ENCODE results near the gene MGP. TPM values are rescaled to one million over a fixed set of nuclear protein-coding genes. Genes with fewer than 3 reads are reported as not detected.

Gene MGP
- total and polyA plus RNA-seq, 2 of the 4 experiments (the other 2 are of a cell fraction), result 1.4 to 2.7 TPM

- TF ChIP-seq ELK1 (IDR thresholded peaks at IDR 0.05; ENCODE audit: borderline replicate concordance, low read depth, low read length), result no peak
- TF ChIP-seq NFE2L2 (IDR thresholded peaks at IDR 0.05; ENCODE audit: low read depth, low read length), result no peak
- no peak for TF ChIP-seq RCOR1 (IDR thresholded peaks at IDR 0.05; ENCODE audit: insufficient replicate concordance, low read length)
- TF ChIP-seq FOS (IDR thresholded peaks at IDR 0.05; ENCODE audit: low read depth, low read length), result no peak
- TF ChIP-seq POLR2A (IDR thresholded peaks at IDR 0.05; ENCODE audit: low read depth, low read length), result no peak
- no peak for TF ChIP-seq MAFK (IDR thresholded peaks at IDR 0.05; ENCODE audit: low read depth, low read length)
- TF ChIP-seq CEBPB (IDR thresholded peaks at IDR 0.05; ENCODE audit: low read depth, low read length), result no peak
- no peak for TF ChIP-seq MXI1 (IDR thresholded peaks at IDR 0.05; ENCODE audit: borderline replicate concordance, low read depth, low read length)
- no peak for TF ChIP-seq MAZ (IDR thresholded peaks at IDR 0.05; ENCODE audit: borderline replicate concordance, low read depth, low read length)
- no peak for TF ChIP-seq CTCF (conservative IDR thresholded peaks at IDR 0.05; ENCODE audit: low read depth, low read length)
- TF ChIP-seq SMC3 (IDR thresholded peaks at IDR 0.05; ENCODE audit: low read depth, low read length), result no peak
- no peak for TF ChIP-seq CHD1 (IDR thresholded peaks at IDR 0.05; ENCODE audit: low read depth, low read length)
- TF ChIP-seq USF2 (IDR thresholded peaks at IDR 0.05; ENCODE audit: low read depth, low read length), result no peak
- no peak for TF ChIP-seq RAD21 (IDR thresholded peaks at IDR 0.05; ENCODE audit: low read length)
- TF ChIP-seq BHLHE40 (IDR thresholded peaks at IDR 0.05; ENCODE audit: low read depth, low read length), result no peak
- TF ChIP-seq RFX5 (IDR thresholded peaks at IDR 0.05; ENCODE audit: low read depth, low read length), result no peak
- no peaks in the 10 kb centered on the region for H3K9me3 ChIP-seq (ENCODE audit: control insufficient read depth, insufficient read depth, low read length)
- in situ Hi-C loops (cut with MboI; ENCODE audit: low sequenced_read_pairs), result no loop called here
- DNase-seq (no peak), ATAC-seq (ENCODE audit: low read depth) (no peak)
- no peak overlapping the region for H3K56ac ChIP-seq (ENCODE audit: extremely low read depth, insufficient read depth, low read length)
- H2AFZ ChIP-seq (replicated peaks; ENCODE audit: low read length, poor library complexity), result no peak overlapping the region
- intact Hi-C loops (cut with micrococcal nuclease), result no loop called here
- H3K4me3 ChIP-seq (ENCODE audit: insufficient read depth, low read depth, low read length), result no peak overlapping the region
- no peaks in the 10 kb centered on the region for H4K20me1 ChIP-seq (ENCODE audit: insufficient read depth, low read length)
- H2BK120ac ChIP-seq (ENCODE audit: low read depth, low read length), result no peak overlapping the region
- no peak overlapping the region for H3K27ac ChIP-seq (ENCODE audit: insufficient read depth, low read length)
- ChIA-PET CTCF (no interaction called here), POLR2A (ENCODE audit: unreplicated experiment) (no interaction called here)
- H4K5ac ChIP-seq (ENCODE audit: low read depth, low read length), result no peak overlapping the region
- H3K4me1 ChIP-seq (ENCODE audit: control insufficient read depth, insufficient read depth, low read length), result peaks cover 2% of the 10 kb centered on the region
- WGBS, 2 experiments (ENCODE audit: extremely low coverage in 2 of 2, insufficient read length in 1 of 2), result no CpG with 5 or more reads among the region's 2 CpGs
- no peak overlapping the region for H2BK20ac ChIP-seq (ENCODE audit: low read depth, low read length)
- H3K79me1 ChIP-seq (ENCODE audit: low read depth in 1 of 2, low read length in 2 of 2), result no peaks in the 10 kb centered on the region
- no peak overlapping the region for H2BK5ac ChIP-seq (ENCODE audit: low read depth, low read length, poor library complexity, severe bottlenecking)
- dilution Hi-C loops (cut with HindIII; ENCODE audit: low sequenced_read_pairs, unreplicated experiment), result no loop called here
- H3K4me2 ChIP-seq (ENCODE audit: low read depth, low read length), result no peak overlapping the region
- H3K4ac ChIP-seq (ENCODE audit: low read depth, low read length), result no peak overlapping the region
- no peak overlapping the region for H4K91ac ChIP-seq (ENCODE audit: insufficient read depth, low read depth, low read length)
- H3K14ac ChIP-seq (replicated peaks; ENCODE audit: low read depth, low read length), result no peak overlapping the region
- no peak overlapping the region for H3K9ac ChIP-seq (ENCODE audit: low read depth, low read length)
- no peak overlapping the region for H3K23ac ChIP-seq (ENCODE audit: low read depth, low read length)
- H2AK5ac ChIP-seq (ENCODE audit: low read depth, low read length), result no peak overlapping the region
- H2AK9ac ChIP-seq (replicated peaks; ENCODE audit: low read depth, low read length, poor library complexity), result no peak overlapping the region
- H2BK15ac ChIP-seq (ENCODE audit: low read depth, low read length), result no peak overlapping the region
- H3K9me1 ChIP-seq (ENCODE audit: insufficient read depth, low read length), result no peaks in the 10 kb centered on the region
- no peak overlapping the region for H3K18ac ChIP-seq (ENCODE audit: low read depth, low read length)
- H3K27me3 ChIP-seq (ENCODE audit: control insufficient read depth, insufficient read depth, low read length), result no peaks in the 10 kb centered on the region; the same call in 1 of the 2 replicates
- no peaks in the 10 kb centered on the region for H3K36me3 ChIP-seq (ENCODE audit: control insufficient read depth, insufficient read depth, low read length)
- H4K8ac ChIP-seq (ENCODE audit: low read depth in 2 of 2, low read length in 2 of 2), result no peak overlapping the region
- BruUV-seq (replicated peaks), result no TSS peak
Measured at GRCh38 chr12:14923944-14924343, 38.3 kb upstream of the MGP start.

All from IMR-90 (cell line).